ENCODE data around the gene TBX1.

DNA sequence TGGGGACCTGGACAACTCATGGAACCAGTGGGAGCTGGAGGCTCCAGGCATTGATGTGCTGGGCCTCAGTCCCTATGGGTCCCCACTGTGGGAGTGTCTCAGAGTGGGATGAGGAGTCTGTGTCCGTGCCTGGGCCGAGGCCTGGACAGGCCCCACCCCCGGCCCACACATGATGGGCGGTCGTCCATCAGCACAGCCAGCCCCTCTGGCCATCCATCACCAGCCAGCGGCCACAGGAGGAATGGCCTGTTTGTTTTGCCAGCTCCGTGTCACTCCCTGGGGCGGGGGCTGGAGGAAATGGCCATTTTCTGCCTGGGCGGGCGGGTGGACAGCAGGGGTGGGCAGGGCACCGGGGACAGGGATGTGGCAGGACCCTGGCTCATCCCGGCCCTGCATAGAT lies 13.0 kb upstream of the TBX1 start:
- no peak for TF ChIP-seq POLR2A (IDR thresholded peaks at IDR 0.05)
- TF ChIP-seq, protein P1, sequence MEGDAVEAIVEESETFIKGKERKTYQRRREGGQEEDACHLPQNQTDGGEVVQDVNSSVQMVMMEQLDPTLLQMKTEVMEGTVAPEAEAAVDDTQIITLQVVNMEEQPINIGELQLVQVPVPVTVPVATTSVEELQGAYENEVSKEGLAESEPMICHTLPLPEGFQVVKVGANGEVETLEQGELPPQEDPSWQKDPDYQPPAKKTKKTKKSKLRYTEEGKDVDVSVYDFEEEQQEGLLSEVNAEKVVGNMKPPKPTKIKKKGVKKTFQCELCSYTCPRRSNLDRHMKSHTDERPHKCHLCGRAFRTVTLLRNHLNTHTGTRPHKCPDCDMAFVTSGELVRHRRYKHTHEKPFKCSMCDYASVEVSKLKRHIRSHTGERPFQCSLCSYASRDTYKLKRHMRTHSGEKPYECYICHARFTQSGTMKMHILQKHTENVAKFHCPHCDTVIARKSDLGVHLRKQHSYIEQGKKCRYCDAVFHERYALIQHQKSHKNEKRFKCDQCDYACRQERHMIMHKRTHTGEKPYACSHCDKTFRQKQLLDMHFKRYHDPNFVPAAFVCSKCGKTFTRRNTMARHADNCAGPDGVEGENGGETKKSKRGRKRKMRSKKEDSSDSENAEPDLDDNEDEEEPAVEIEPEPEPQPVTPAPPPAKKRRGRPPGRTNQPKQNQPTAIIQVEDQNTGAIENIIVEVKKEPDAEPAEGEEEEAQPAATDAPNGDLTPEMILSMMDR (IDR thresholded peaks at IDR 0.05): no peak

All from stomach (tissue), 4 donors.